BLaER1 (cell line): ENCODE results near the gene RPS6KB2.
"Not testable (repeated sequence)": the region's sequence is repeated elsewhere in the genome, so short reads cannot be mapped to it uniquely, and the experiment has no call there.

Experiments
- H3K27ac ChIP-seq: shearing (Covaris generic); formaldehyde crosslinking; 2 replicates; pipeline ENCODE4 v1.8.1; 2022
- H3K27me3 ChIP-seq: shearing (Covaris generic); formaldehyde crosslinking; 2 replicates; pipeline ENCODE4 v1.8.1; 2022
- H3K36me3 ChIP-seq: shearing (Covaris generic); formaldehyde crosslinking; 2 replicates; pipeline ENCODE4 v1.8.1; 2022
- H3K4me1 ChIP-seq: shearing (Covaris generic); formaldehyde crosslinking; 2 replicates; pipeline ENCODE4 v1.8.1; 2022
- H3K4me2 ChIP-seq: shearing (Covaris generic); formaldehyde crosslinking; 2 replicates; pipeline ENCODE4 v1.8.1; 2022
- H3K4me3 ChIP-seq: shearing (Covaris generic); formaldehyde crosslinking; 2 replicates; pipeline ENCODE4 v1.8.1; 2022
- H3K9ac ChIP-seq: shearing (Covaris generic); formaldehyde crosslinking; 2 replicates; pipeline ENCODE4 v1.8.1; 2022
- H3K9me3 ChIP-seq: shearing (Covaris generic); formaldehyde crosslinking; 2 replicates; pipeline ENCODE4 v1.8.1; 2022
- H4K20me1 ChIP-seq: shearing (Covaris generic); formaldehyde crosslinking; 2 replicates; pipeline ENCODE4 v1.8.1; 2022
- Cebpa-rat ChIP-seq: shearing (Covaris generic); IDR thresholded peaks from 2 replicates; pipeline ENCODE4 v1.8.1; 2022

RPS6KB2 gene

GRCh38 chr11:67423891-67424613 lies 4.2 kb upstream of the RPS6KB2 start:
- Histone ChIP-seq H3K27ac (peak overlapping the region; percentile 40; the same call in 1 of the 2 replicates), H3K27me3 (no peaks in the 10 kb centered on the region), H4K20me1 (peaks cover 2% of the 10 kb centered on the region; the same call in 1 of the 2 replicates), H3K4me1 (peaks cover 55% of the 10 kb centered on the region), H3K9me3 (no peaks in the 10 kb centered on the region), H3K9ac (no peak overlapping the region), H3K4me2 (no peak overlapping the region; the same call in 1 of the 2 replicates), H3K4me3 (no peak overlapping the region), H3K36me3 (no peaks in the 10 kb centered on the region)
- TF ChIP-seq Cebpa-rat = no peak

GRCh38 chr11:67427364-67427859 lies 882 bp upstream of the RPS6KB2 start:
- Histone ChIP-seq H4K20me1 (peaks cover 35% of the 10 kb centered on the region), H3K4me3 (peak overlapping the region; percentile 92), H3K9ac (peak overlapping the region; percentile 94), H3K4me2 (peak overlapping the region; percentile 87), H3K27ac (peak overlapping the region; percentile 87), H3K36me3 (peaks cover 32% of the 10 kb centered on the region), H3K4me1 (peaks cover 51% of the 10 kb centered on the region)
- not testable (repeated sequence) for H3K9me3 ChIP-seq, H3K27me3 ChIP-seq

DNA sequence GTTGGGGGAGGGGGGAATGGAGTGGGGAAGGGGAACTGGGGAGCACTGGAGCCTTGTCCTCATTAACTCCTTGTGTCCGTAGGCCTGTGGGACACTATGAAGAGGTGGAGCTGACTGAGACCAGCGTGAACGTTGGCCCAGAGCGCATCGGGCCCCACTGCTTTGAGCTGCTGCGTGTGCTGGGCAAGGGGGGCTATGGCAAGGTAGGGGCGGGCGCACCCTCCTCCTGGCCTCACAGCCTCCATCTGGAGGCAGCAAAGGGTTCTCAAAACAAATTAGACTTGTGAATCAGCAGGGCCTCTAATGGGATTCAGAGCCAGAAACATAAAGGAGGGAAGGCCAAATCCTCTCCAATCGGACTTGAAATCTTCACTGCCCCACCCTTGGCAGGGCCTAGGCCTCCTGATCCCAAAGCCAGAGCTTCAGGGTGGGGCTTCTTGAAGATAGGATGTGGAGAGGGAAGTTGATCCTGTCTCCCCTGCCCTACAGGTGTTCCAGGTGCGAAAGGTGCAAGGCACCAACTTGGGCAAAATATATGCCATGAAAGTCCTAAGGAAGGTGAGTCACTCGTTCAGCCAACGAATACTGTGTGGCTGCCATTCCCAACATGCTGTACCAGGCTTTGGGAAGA lies 859 bp downstream of the RPS6KB2 start:
- H3K4me3 ChIP-seq = peak overlapping the region; percentile 92
- H3K4me1 ChIP-seq = peaks cover 60% of the 10 kb centered on the region
- peaks cover 52% of the 10 kb centered on the region for H4K20me1 ChIP-seq
- H3K27me3 ChIP-seq = no peaks in the 10 kb centered on the region
- peak overlapping the region; percentile 87 for H3K4me2 ChIP-seq
- H3K9me3 ChIP-seq = no peaks in the 10 kb centered on the region
- peaks cover 49% of the 10 kb centered on the region for H3K36me3 ChIP-seq
- peak overlapping the region; percentile 94 for H3K9ac ChIP-seq
- peak overlapping the region; percentile 87 for H3K27ac ChIP-seq
- no peak for TF ChIP-seq Cebpa-rat

GRCh38 chr11:67429722-67430121 lies 1.4 kb downstream of the RPS6KB2 start:
- Histone ChIP-seq H3K36me3 (peaks cover 55% of the 10 kb centered on the region), H3K27me3 (no peaks in the 10 kb centered on the region), H3K4me1 (peaks cover 61% of the 10 kb centered on the region), H4K20me1 (peaks cover 58% of the 10 kb centered on the region), H3K27ac (no peak overlapping the region), H3K9ac (no peak overlapping the region), H3K4me2 (peak overlapping the region; percentile 87), H3K4me3 (peak overlapping the region; percentile 92; the same call in 1 of the 2 replicates), H3K9me3 (no peaks in the 10 kb centered on the region)
- TF ChIP-seq Cebpa-rat = no peak

GRCh38 chr11:67431346-67432249 lies 3.3 kb downstream of the RPS6KB2 start:
- peaks cover 70% of the 10 kb centered on the region for H3K36me3 ChIP-seq
- H3K27ac ChIP-seq = no peak overlapping the region
- no peaks in the 10 kb centered on the region for H3K9me3 ChIP-seq
- peaks cover 73% of the 10 kb centered on the region for H3K4me1 ChIP-seq
- H3K9ac ChIP-seq = peak overlapping the region; percentile 55; the same call in 1 of the 2 replicates
- no peak overlapping the region for H3K4me2 ChIP-seq
- no peak for TF ChIP-seq Cebpa-rat
- H3K27me3 ChIP-seq = no peaks in the 10 kb centered on the region
- no peak overlapping the region for H3K4me3 ChIP-seq
- peaks cover 77% of the 10 kb centered on the region for H4K20me1 ChIP-seq

- no peaks in the 10 kb centered on the region for H3K9me3 ChIP-seq
- H4K20me1 ChIP-seq = peaks cover 79% of the 10 kb centered on the region
- H3K27me3 ChIP-seq = no peaks in the 10 kb centered on the region
- H3K27ac ChIP-seq = peak overlapping the region; percentile 99
- peaks cover 73% of the 10 kb centered on the region for H3K4me1 ChIP-seq
- peak overlapping the region; percentile 94 for H3K9ac ChIP-seq
- H3K36me3 ChIP-seq = peaks cover 70% of the 10 kb centered on the region
- H3K4me3 ChIP-seq = no peak overlapping the region
- H3K4me2 ChIP-seq = peak overlapping the region; percentile 97
- no peak for TF ChIP-seq Cebpa-rat
Measured at GRCh38 chr11:67432655-67433349, 4.5 kb downstream of the RPS6KB2 start.

- H3K4me1 ChIP-seq = peaks cover 81% of the 10 kb centered on the region
- peak overlapping the region; percentile 97 for H3K4me2 ChIP-seq
- peaks cover 79% of the 10 kb centered on the region for H4K20me1 ChIP-seq
- TF ChIP-seq Cebpa-rat = no peak
- H3K36me3 ChIP-seq = peaks cover 70% of the 10 kb centered on the region
- H3K9me3 ChIP-seq = no peaks in the 10 kb centered on the region
- H3K27me3 ChIP-seq = no peaks in the 10 kb centered on the region
- H3K9ac ChIP-seq = peak overlapping the region; percentile 94
- H3K4me3 ChIP-seq = no peak overlapping the region
- peak overlapping the region; percentile 99 for H3K27ac ChIP-seq
Measured at GRCh38 chr11:67433536-67434394, 5.5 kb downstream of the RPS6KB2 start.

DNA sequence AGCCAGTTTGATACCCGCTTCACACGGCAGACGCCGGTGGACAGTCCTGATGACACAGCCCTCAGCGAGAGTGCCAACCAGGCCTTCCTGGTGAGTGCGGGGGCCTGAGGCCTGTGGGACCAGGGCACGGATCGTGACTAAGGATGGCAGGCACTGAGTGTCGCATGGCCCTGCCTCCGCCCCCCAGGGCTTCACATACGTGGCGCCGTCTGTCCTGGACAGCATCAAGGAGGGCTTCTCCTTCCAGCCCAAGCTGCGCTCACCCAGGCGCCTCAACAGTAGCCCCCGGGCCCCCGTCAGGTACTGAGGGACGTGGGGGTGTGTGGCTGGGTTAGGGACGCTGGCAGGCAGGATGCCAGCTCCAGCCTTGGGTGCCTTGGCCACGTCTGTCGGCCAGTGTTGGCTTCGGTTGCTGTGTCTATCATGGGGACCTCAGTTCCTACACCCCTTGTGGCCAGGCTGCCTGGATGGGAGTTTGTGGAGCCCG lies 6.1 kb downstream of the RPS6KB2 start:
- peak overlapping the region; percentile 94 for H3K9ac ChIP-seq
- peak overlapping the region; percentile 97 for H3K4me2 ChIP-seq
- TF ChIP-seq Cebpa-rat = no peak
- H3K4me1 ChIP-seq = peaks cover 82% of the 10 kb centered on the region
- no peaks in the 10 kb centered on the region for H3K9me3 ChIP-seq
- no peak overlapping the region for H3K4me3 ChIP-seq
- peaks cover 68% of the 10 kb centered on the region for H3K36me3 ChIP-seq
- peaks cover 73% of the 10 kb centered on the region for H4K20me1 ChIP-seq
- no peaks in the 10 kb centered on the region for H3K27me3 ChIP-seq
- peak overlapping the region; percentile 99 for H3K27ac ChIP-seq
